ENCODE results near the gene C6orf62.
"Not testable (repeated sequence)": the region's sequence is repeated elsewhere in the genome, so short reads cannot be mapped to it uniquely, and the experiment has no call there.

Gene C6orf62

DNA sequence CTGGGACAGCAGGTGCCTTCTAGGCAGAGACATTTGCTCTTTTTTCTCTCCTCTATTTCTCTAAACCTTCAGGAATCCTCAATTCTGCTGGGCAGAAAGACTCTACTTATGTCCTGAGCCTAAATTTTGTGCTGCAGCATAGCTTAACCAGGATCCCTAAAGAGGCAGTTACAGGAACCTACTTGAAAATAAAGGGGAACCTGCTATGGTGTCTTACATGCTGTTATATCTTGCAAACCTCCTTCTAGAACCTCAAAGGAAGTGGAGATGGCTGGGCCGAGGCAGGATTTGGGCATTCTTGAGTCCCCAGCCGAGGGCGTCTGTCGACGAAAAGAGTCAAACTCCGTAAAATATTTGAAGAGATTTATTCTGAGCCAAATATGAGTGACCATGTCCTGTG is 38.7 kb upstream of the C6orf62 start:
- Histone ChIP-seq H3K27me3 (ENCODE audit: low read depth, low read length) (no peaks in the 10 kb centered on the region), H3K4me3 (ENCODE audit: low read depth in 1 of 2, low read length in 2 of 2) (no peak overlapping the region), H3K9me3 (ENCODE audit: control insufficient read depth in 1 of 2, low read length in 2 of 2) (no peaks in the 10 kb centered on the region), H3K27ac (ENCODE audit: low read length) (no peak overlapping the region), H3K36me3 (ENCODE audit: control insufficient read depth in 1 of 2, insufficient read depth in 2 of 2, low read length in 2 of 2) (no peaks in the 10 kb centered on the region), H3K4me1 (ENCODE audit: control insufficient read depth in 1 of 2, insufficient read depth in 2 of 2, low read length in 2 of 2) (no peaks in the 10 kb centered on the region)

DNA sequence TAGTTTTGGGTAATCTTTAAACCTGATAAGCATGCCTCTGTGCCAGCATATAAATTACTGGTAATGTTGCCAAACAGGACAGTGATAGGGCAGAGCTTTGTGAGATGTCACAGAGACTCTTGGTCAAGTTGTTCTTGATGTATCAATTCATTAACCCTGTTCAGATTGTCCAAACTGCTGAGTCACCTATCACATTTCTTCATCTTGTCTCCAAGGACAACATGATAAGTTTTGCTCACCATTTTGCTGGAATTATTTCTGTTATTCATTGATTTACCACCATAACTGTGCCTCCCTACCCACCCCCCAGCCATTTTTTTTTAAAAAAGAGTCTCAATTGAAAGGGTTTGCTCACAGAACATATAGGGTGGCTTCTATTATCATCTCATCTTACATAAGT is 36.3 kb upstream of the C6orf62 start:
- Histone ChIP-seq H3K9me3 (ENCODE audit: control insufficient read depth in 1 of 2, low read length in 2 of 2) (no peaks in the 10 kb centered on the region), H3K27me3 (ENCODE audit: low read depth, low read length) (no peaks in the 10 kb centered on the region), H3K36me3 (ENCODE audit: control insufficient read depth in 1 of 2, insufficient read depth in 2 of 2, low read length in 2 of 2) (no peaks in the 10 kb centered on the region), H3K4me3 (ENCODE audit: low read depth in 1 of 2, low read length in 2 of 2) (no peak overlapping the region), H3K27ac (ENCODE audit: low read length) (no peak overlapping the region), H3K4me1 (ENCODE audit: control insufficient read depth in 1 of 2, insufficient read depth in 2 of 2, low read length in 2 of 2) (no peaks in the 10 kb centered on the region)

DNA sequence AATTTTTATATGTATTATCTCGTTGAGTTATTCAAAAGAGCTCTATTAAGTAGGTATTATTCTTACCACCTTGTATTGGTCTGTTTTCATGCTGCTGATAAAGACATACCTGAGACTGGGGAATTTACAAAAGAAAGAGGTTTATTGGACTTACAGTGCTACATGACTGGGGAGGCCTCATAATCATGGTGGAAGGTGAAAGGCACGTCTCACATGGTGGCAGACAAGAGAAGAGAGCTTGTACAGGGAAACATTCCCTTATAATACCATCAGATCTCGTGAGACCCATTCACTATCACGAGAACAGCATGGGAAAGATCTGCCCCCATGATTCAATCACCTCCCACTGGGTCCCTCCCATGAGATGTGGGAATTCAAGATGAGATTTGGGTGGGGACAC is 35.4 kb upstream of the C6orf62 start:
- not testable (repeated sequence) for H3K4me3 ChIP-seq (ENCODE audit: low read depth in 1 of 2, low read length in 2 of 2); H3K36me3 ChIP-seq (ENCODE audit: control insufficient read depth in 1 of 2, insufficient read depth in 2 of 2, low read length in 2 of 2); H3K9me3 ChIP-seq (ENCODE audit: control insufficient read depth in 1 of 2, low read length in 2 of 2); H3K27me3 ChIP-seq (ENCODE audit: low read depth, low read length); H3K4me1 ChIP-seq (ENCODE audit: control insufficient read depth in 1 of 2, insufficient read depth in 2 of 2, low read length in 2 of 2); H3K27ac ChIP-seq (ENCODE audit: low read length)

DNA sequence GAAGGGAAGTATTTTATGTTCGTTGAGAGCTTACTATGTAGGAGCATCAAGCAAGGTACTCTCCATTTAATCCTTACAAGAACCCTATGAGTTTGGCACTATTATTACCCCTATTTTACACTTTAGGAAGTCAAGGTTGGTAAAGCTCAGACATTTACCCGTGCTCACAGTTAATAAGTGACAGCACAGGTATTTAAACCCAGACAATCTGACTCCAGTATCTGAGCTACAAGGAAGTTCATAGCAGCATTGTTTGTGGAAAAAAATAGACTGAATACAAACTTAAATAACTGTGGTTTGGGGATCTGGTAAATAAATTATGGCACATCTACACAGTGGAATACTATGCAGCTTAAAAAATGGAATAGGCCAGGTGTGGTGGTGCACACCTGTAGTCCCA is 34.6 kb upstream of the C6orf62 start:
- Histone ChIP-seq H3K27ac (ENCODE audit: low read length) (no peak overlapping the region), H3K4me1 (ENCODE audit: control insufficient read depth in 1 of 2, insufficient read depth in 2 of 2, low read length in 2 of 2) (no peaks in the 10 kb centered on the region), H3K27me3 (ENCODE audit: low read depth, low read length) (no peaks in the 10 kb centered on the region), H3K36me3 (ENCODE audit: control insufficient read depth in 1 of 2, insufficient read depth in 2 of 2, low read length in 2 of 2) (no peaks in the 10 kb centered on the region), H3K4me3 (ENCODE audit: low read depth in 1 of 2, low read length in 2 of 2) (no peak overlapping the region), H3K9me3 (ENCODE audit: control insufficient read depth in 1 of 2, low read length in 2 of 2) (no peaks in the 10 kb centered on the region)

DNA sequence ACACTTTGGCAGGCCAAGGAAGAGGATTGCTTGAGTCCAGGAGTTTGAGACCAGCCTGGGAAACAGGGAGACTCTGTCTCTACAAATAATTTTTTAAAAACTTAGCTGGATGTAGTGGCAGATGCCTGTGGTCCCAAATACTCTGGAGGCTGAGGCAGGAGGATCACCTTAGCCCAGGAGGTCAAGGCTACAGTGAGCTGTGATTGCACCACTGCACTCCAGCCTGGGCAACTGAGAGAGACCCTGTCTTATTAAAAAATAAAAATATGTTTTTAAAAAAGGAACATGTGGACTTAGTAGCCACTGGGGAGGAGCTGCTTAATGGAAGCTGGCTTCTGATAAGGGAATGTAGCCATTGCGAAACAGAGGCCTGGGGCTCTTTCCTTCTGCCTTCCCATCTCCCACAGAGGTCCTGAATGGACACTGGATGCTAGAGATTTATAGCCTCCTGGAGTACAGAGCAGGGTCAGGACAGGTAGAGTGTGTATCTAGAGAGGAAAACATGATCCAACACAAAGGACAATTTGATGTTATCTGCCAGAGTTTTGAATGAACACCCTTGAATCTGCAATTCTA is 34.1 kb upstream of the C6orf62 start:
- H3K27me3 ChIP-seq (ENCODE audit: low read depth, low read length), result no peaks in the 10 kb centered on the region
- H3K4me3 ChIP-seq (ENCODE audit: low read depth in 1 of 2, low read length in 2 of 2), result no peak overlapping the region
- no peak overlapping the region for H3K27ac ChIP-seq (ENCODE audit: low read length)
- H3K4me1 ChIP-seq (ENCODE audit: control insufficient read depth in 1 of 2, insufficient read depth in 2 of 2, low read length in 2 of 2), result no peaks in the 10 kb centered on the region
- no peaks in the 10 kb centered on the region for H3K36me3 ChIP-seq (ENCODE audit: control insufficient read depth in 1 of 2, insufficient read depth in 2 of 2, low read length in 2 of 2)
- no peaks in the 10 kb centered on the region for H3K9me3 ChIP-seq (ENCODE audit: control insufficient read depth in 1 of 2, low read length in 2 of 2)

DNA sequence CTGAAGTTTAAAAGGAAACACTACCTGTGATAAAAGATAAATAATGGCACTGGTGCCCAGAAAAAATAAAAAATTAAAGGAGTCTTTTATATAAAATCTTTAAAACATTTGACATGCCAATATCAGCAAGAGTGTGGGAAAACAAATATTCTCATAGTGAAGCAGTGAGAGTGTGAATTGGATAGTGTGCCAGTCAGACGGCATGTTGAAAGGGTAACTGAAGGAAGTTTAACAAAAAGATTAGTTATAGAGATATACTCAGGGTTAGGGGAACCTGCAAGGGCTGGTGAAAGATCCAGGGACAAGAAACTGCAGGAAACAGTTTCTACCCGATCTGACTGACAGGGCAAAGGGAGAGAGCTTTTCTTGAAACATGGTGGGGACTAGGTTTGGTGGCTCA is 33.5 kb upstream of the C6orf62 start:
- no peaks in the 10 kb centered on the region for H3K9me3 ChIP-seq (ENCODE audit: control insufficient read depth in 1 of 2, low read length in 2 of 2)
- H3K27ac ChIP-seq (ENCODE audit: low read length), result no peak overlapping the region
- no peaks in the 10 kb centered on the region for H3K36me3 ChIP-seq (ENCODE audit: control insufficient read depth in 1 of 2, insufficient read depth in 2 of 2, low read length in 2 of 2)
- H3K4me1 ChIP-seq (ENCODE audit: control insufficient read depth in 1 of 2, insufficient read depth in 2 of 2, low read length in 2 of 2), result no peaks in the 10 kb centered on the region
- no peaks in the 10 kb centered on the region for H3K27me3 ChIP-seq (ENCODE audit: low read depth, low read length)
- no peak overlapping the region for H3K4me3 ChIP-seq (ENCODE audit: low read depth in 1 of 2, low read length in 2 of 2)

DNA sequence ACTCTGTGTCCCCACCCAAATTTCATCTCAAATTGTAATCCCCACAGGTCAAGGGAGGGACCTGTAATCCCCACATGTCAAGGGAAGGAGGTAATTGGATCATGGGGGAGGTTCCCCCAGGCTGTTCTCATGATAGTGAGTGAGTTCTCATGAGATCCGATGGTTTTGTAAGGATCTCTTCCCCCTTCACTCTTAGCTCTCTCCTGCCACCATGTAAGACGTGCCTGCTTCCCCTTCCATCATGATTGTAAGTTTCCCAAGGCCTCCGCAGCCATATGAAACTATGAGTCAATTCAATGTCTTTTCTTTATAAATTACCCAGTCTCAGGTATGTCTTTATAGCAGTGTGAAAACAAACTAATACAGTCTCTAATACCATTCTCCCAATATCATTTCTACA is 31.9 kb upstream of the C6orf62 start:
- not testable (repeated sequence) for H3K4me1 ChIP-seq (ENCODE audit: control insufficient read depth in 1 of 2, insufficient read depth in 2 of 2, low read length in 2 of 2); H3K27ac ChIP-seq (ENCODE audit: low read length); H3K4me3 ChIP-seq (ENCODE audit: low read depth in 1 of 2, low read length in 2 of 2); H3K9me3 ChIP-seq (ENCODE audit: control insufficient read depth in 1 of 2, low read length in 2 of 2); H3K36me3 ChIP-seq (ENCODE audit: control insufficient read depth in 1 of 2, insufficient read depth in 2 of 2, low read length in 2 of 2); H3K27me3 ChIP-seq (ENCODE audit: low read depth, low read length)

DNA sequence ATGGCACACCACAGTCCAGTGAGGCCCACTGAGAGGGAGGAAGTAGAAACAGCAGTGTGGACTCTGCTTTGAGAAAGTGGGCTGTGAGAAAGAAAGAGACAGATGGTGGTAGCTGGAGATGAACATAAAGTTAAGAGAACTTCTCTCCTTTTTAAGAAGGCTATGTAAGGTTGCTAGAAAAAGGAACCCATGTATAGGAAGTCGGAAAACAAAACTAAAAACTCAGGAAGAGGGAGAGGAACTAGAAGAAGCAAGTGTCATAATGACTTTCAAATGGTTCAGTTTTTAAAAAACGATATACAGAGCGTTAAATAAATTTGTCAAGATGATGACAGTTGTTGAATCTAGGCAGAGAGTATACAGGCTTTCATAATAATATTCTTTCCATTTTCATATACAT is 30.3 kb upstream of the C6orf62 start:
- H3K4me3 ChIP-seq (ENCODE audit: low read depth in 1 of 2, low read length in 2 of 2), result no peak overlapping the region
- no peaks in the 10 kb centered on the region for H3K4me1 ChIP-seq (ENCODE audit: control insufficient read depth in 1 of 2, insufficient read depth in 2 of 2, low read length in 2 of 2)
- no peaks in the 10 kb centered on the region for H3K36me3 ChIP-seq (ENCODE audit: control insufficient read depth in 1 of 2, insufficient read depth in 2 of 2, low read length in 2 of 2)
- no peaks in the 10 kb centered on the region for H3K27me3 ChIP-seq (ENCODE audit: low read depth, low read length)
- no peak overlapping the region for H3K27ac ChIP-seq (ENCODE audit: low read length)
- H3K9me3 ChIP-seq (ENCODE audit: control insufficient read depth in 1 of 2, low read length in 2 of 2), result no peaks in the 10 kb centered on the region

DNA sequence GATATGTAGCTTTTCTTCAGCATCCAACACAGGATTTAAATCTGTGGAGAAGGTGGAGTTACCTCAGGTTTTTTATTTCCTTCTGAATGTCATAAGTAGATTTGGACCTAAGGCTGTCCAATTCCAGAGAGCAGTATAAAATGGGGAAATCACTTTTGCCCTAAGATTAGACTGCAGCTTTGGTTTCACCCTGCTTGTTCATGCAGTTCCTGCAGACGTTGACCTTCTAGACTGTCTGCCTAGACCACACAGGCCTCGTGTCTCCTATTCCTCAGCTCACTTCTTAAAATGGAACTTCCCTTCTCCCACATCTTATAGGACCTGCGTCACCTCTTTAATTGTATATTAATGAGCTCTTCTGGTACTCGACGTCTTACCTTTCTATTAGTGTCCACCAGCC is 26.0 kb upstream of the C6orf62 start:
- peaks cover 0 to 4% of the 10 kb centered on the region in 2 donors for H3K36me3 ChIP-seq (ENCODE audit: control insufficient read depth in 1 of 2, insufficient read depth in 2 of 2, low read length in 2 of 2)
- no peak overlapping the region for H3K4me3 ChIP-seq (ENCODE audit: low read depth in 1 of 2, low read length in 2 of 2)
- no peaks in the 10 kb centered on the region for H3K9me3 ChIP-seq (ENCODE audit: control insufficient read depth in 1 of 2, low read length in 2 of 2)
- H3K4me1 ChIP-seq (ENCODE audit: control insufficient read depth in 1 of 2, insufficient read depth in 2 of 2, low read length in 2 of 2), result no peaks in the 10 kb centered on the region
- no peaks in the 10 kb centered on the region for H3K27me3 ChIP-seq (ENCODE audit: low read depth, low read length)
- peak overlapping the region; percentile 19 for H3K27ac ChIP-seq (ENCODE audit: low read length)

DNA sequence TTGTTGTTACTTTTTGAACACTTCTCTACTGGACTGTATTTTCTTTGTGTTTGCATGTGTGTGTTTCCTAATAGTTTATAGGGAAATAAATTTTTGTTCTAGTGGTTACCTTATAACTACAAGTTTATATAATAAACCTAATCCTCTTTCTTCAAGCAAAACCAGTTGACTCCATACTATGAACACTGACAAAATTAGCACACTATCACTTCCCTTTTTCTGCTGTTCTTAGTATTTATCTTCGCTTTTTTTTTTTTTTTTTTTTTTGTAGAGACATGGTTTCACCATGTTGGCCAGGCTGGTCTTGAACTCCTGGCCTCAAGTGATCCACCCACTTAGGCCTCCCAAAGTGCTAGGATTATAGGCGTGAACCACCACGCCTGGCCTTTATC is 25.0 kb upstream of the C6orf62 start:
- Histone ChIP-seq H3K36me3 (ENCODE audit: control insufficient read depth in 1 of 2, insufficient read depth in 2 of 2, low read length in 2 of 2) (peaks cover 0 to 4% of the 10 kb centered on the region in 2 donors), H3K9me3 (ENCODE audit: control insufficient read depth in 1 of 2, low read length in 2 of 2) (no peaks in the 10 kb centered on the region), H3K4me3 (ENCODE audit: low read depth in 1 of 2, low read length in 2 of 2) (no peak overlapping the region), H3K4me1 (ENCODE audit: control insufficient read depth in 1 of 2, insufficient read depth in 2 of 2, low read length in 2 of 2) (no peaks in the 10 kb centered on the region), H3K27me3 (ENCODE audit: low read depth, low read length) (no peaks in the 10 kb centered on the region), H3K27ac (ENCODE audit: low read length) (peak overlapping the region; percentile 71)

DNA sequence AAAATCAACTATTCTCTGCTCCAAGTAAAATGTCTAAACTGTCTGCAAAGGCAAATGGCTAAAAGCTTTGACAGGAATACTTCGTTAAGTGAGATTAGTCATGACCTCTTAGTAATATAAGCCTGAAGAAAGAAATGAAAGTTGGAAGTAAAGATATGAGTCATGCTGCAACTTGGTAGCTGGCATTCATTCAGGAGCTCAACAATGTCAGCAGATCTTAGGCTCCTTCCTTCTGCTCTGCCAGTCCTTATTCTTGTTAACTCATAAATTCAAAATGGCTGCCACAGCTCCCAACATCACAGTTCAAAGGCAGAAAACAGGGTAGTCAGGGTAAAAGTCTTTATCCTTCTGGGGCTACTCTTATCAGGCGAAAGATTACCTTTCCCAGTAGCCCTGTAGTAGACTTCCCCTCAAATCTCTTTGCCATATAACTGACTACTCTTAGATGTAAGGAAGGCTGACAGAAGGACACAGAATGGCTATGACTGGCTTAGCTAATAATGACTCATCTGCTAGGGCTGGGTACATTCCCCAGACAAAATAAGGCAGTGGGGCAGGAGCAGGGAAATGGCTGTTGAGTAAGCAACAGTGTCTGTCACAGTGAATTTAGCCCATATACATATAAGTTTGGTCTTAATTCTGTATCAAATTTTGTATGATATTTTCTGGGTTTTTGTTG is 24.4 kb upstream of the C6orf62 start:
- no peak overlapping the region for H3K4me3 ChIP-seq (ENCODE audit: low read depth in 1 of 2, low read length in 2 of 2)
- H3K4me1 ChIP-seq (ENCODE audit: control insufficient read depth in 1 of 2, insufficient read depth in 2 of 2, low read length in 2 of 2), result no peaks in the 10 kb centered on the region
- no peaks in the 10 kb centered on the region for H3K9me3 ChIP-seq (ENCODE audit: control insufficient read depth in 1 of 2, low read length in 2 of 2)
- peaks cover 0 to 4% of the 10 kb centered on the region in 2 donors for H3K36me3 ChIP-seq (ENCODE audit: control insufficient read depth in 1 of 2, insufficient read depth in 2 of 2, low read length in 2 of 2)
- H3K27me3 ChIP-seq (ENCODE audit: low read depth, low read length), result no peaks in the 10 kb centered on the region
- peak overlapping the region; percentile 71 for H3K27ac ChIP-seq (ENCODE audit: low read length)

DNA sequence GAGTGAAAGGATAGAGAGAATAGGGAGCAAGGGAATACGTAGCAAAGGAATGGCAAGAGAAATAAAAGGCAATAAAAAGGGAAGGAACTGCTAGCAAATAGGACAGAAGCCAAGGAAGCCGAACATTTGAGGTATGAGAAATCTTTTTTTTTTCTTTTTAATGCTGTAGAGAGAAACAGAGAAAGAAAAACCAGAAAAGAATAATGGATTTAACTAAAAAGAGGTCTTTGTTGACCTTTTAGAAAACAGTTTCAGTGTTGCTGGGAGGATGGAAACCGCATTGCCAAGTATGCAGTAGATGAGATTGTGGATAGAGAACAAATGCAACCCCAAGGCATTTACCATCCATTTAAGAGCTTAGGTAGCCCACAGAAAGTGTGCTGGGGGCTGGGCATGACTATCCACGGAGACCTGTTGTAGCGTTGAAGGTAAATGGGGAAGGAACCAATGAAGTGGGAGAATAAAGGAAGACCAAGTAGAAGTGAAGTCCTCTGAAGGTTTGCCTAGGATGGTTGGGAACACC is 23.3 kb upstream of the C6orf62 start:
- Histone ChIP-seq H3K4me1 (ENCODE audit: control insufficient read depth in 1 of 2, insufficient read depth in 2 of 2, low read length in 2 of 2) (no peaks in the 10 kb centered on the region), H3K9me3 (ENCODE audit: control insufficient read depth in 1 of 2, low read length in 2 of 2) (no peaks in the 10 kb centered on the region), H3K27me3 (ENCODE audit: low read depth, low read length) (no peaks in the 10 kb centered on the region), H3K36me3 (ENCODE audit: control insufficient read depth in 1 of 2, insufficient read depth in 2 of 2, low read length in 2 of 2) (peaks cover 0 to 4% of the 10 kb centered on the region in 2 donors), H3K4me3 (ENCODE audit: low read depth in 1 of 2, low read length in 2 of 2) (no peak overlapping the region), H3K27ac (ENCODE audit: low read length) (peak overlapping the region; percentile 10)
